Urothelium cell line (cell line): Measurements from ENCODE around the gene XPNPEP3.

Experiments
- DNase-seq: peaks from one replicate; pipeline ENCODE4 v3.0.0; 2011; ENCODE audit warnings: low spot score, mixed read lengths
- FAIRE-seq: peaks from 2 replicates; lab custom pipeline; 2011; peaks lifted over from hg19 to GRCh38; lab: Jason Lieb, UNC

Gene XPNPEP3

DNA sequence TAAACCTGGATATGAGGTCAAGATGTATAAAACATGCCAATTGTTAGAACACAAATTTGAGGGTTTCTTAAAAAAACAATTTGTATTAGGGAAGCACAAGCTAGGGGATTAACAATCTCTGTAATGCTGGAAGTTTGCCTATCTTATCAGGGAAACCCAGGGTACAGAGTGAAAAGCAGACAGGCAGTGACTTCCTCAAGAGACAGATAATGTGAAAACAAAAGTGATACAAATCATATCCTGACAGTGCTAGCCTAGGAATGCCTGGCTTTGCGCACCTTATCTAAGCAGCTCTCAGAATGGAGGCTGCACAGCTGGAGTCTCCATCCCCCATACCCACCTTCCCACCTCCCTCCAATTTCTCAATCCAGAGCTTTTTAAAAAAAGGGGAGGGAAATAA, 71.7 kb downstream of the XPNPEP3 start:
- DNase-seq (no peak), FAIRE-seq (no peak)

DNA sequence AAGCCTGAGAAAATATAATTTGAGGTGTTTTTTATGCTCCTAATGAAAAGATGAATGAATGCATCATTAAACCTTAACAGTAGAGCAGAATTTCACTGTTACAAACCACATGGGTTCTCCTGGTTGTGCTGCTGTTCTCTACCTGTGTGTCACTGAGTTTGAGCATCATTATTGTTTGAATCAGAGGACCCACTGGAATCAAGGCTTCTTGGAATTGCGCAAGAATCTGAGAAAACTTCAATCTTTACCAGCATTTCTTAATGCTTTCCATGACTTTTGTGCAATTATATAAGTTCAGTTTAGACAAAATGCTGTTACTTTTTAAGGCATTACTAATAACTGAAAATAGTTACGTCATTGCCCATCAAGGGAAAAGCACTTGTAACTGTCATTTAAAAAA, 75.4 kb downstream of the XPNPEP3 start:
- no peak for DNase-seq
- FAIRE-seq, result no peak

DNA sequence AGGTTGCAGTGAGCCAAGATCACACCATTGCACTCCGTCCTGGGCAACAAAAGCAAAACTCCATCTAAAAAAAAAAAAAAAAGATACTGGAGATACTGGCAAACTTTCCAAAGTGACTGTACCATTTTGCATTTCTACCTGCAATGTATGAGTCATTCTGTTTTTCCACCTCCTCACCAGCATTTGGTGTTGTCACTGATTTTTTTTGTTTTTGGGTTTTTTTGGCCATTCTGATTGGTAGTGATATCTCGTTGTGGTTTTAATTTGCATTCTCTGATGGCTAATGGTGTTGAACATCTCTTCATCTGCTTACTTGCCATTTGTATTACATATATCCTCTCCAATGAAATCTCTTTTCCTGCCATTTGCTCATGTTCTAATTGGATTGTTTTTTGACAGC, 82.3 kb downstream of the XPNPEP3 start:
- no peak for DNase-seq
- FAIRE-seq, result no peak

DNA sequence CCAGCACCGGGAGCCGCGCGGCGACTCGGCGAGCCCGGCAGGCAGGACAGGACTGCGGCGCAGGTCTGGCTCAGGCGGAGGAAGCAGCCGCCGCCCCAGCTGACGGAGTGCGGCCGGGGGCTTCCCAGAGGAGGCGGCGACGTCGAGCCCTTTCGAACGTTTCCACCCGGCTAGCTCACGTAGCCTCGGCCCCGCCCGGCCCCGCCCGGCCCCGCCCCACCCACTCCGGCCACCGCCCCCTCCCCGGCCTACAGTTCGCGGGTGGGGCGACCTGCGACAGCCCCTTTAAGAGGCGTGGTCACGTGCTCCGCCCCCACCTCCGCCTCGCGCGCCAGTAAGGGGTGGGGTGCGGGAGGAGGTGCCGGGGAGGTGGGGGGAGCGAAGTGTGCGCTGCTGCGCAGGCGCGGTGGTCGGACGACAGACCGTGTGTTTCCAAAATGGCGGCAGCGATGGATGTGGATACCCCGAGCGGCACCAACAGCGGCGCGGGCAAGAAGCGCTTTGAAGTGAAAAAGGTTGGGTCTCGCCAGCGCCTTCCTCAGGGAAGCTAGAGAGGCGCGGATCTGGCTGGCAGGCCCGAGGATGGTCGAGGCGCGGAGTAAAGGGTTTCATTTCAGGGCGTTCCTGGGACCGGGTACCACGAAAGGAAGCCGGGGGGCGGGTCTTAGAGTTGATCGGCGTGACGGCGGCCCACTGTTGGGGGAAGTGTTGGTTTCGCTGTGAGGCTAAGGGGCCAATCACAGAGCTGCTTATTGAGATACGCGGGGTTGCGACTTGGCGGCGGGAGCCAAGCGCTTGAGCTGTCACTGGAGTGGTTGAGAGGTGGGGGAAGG, 94.2 kb downstream of the XPNPEP3 start, which contains the start of gene RBX1:
Gene RBX1, plus strand, starts transcription at position 417 of the 833 bp plus-strand sequence. Its CDS starts 21 bp downstream, at position 438.
- peak; percentile 100 for FAIRE-seq
- DNase-seq, result peak; percentile 99

DNA sequence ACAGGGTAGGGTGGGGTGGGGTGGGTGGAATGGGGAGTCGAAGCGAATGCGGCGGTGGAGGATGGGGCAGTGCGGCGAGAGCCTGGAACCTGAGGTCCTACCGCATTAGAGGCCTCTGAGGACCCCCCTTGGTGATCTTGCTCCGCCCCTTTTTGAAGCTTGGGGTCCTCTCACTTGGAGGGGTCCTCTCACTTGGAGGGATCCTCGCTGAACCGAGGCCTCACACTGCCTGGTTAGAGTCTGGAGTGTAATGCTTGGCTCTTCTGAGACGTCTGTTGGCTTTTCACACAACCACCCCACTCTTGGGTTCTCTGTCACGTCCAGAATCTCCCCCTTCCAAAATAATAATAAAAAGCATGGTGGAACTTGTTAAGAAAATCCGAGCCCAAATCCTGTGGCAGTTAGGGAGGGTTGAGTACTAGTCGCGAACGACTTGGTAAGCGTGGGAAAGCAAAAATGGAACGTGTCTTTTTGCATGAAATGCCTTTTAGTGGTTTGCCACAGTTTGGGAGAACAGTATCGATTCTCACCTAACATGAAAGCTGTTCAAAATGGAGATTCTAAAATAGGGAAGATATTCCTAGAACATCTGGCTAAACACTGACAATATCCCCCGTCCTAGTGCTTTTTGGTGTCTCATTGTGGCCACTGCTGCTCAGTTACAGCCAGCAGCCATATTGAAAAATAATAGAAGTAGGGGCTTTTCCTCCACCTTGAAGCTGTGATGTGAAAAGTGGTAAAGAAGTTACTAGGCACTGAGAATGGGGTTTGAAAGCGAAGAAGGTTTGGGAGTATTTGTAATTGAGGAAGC, 95.1 kb downstream of the XPNPEP3 start:
- DNase-seq (no peak), FAIRE-seq (no peak)

DNA sequence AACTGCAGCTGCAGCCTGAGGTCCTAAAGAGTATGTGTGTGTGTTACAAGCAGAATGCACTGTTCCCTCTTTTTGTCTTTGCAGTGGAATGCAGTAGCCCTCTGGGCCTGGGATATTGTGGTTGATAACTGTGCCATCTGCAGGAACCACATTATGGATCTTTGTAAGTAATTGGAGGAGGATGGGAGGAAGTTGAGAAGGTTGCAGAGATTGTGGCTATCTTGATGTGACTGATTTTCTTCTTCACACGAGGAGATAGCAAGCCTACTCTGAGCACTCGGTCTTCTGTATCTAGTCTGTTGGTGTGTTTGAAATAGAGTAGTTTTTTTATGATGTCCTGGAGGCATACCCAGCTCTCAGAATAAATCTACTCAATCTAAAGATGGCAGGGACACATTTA, 96.5 kb downstream of the XPNPEP3 start:
- FAIRE-seq (no peak), DNase-seq (no peak)

DNA sequence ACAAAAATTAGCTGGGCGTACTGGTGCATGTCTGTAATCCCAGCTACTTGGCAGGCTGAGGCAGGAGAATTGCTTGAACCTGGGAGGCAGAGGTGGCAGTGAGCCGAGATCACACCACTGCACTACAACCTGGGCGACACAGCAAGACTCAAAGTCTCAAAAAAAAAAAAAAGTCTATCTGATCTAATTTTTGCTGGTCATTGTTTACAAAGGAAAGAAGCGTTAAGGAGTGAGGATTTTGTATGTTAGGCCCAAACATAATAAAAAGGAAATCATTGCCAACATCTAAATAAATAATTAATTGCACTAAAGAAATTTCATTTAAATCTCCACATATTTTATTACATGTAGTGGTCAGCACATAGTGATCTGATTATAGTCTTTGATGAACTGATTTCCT, 97.2 kb downstream of the XPNPEP3 start:
- FAIRE-seq, result no peak
- DNase-seq, result no peak

DNA sequence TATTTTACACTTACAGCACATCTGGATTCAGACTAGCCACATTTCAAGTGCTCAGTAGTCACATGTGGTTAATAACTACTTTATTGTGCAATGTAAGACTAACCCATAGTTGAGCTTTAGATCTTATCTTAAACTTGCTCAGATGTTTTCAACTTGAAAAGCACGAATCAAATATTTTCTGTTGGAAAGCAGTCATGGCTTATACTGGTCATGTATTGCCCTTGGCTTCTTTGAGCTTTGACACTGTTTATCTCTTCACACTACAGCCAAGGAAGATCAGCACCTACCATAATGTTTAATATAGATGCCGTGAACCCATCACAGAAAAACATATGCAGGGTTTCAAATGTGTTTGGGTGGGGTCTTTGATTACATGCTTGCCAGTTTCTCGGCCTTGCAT, 98.6 kb downstream of the XPNPEP3 start:
- FAIRE-seq, result no peak
- no peak for DNase-seq

DNA sequence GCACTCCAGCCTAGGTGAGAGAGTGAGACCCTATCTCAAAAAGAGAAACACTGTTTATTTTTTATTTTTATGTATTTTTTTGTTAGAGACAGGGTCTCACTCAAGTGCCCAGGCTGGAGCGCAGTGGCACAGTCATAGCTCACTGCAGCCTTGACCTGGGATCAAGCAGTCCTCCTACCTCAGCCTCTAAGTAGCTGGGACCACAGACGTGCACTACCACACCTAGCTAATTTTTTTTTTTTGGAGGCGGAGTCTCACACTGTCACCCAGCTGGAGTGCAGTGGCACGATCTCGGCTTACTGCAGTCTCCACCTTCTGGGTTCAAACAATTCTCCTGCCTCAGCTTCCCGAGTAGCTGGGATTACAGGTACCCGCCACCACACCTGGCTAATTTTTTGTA, 100.7 kb downstream of the XPNPEP3 start:
- DNase-seq, result no peak
- FAIRE-seq, result no peak

DNA sequence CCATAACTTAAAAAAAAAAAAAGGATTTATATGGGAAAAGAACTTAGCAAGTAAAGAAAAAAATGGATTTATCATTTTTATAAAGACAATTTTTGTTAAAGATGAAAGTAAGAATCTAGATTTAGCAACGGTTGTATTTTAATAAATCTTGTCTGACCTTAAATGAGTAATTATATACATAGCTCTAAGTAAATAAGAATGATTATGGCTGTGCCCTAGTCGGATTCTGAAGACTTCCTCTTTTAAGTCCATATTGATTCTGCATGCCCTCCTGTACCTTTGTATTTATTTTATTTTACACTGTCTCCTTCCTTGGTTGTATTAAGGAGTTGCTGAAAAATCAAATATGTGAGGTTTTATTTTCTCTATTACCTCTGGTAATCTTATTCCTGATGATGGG, 101.4 kb downstream of the XPNPEP3 start:
- FAIRE-seq (no peak), DNase-seq (no peak)

DNA sequence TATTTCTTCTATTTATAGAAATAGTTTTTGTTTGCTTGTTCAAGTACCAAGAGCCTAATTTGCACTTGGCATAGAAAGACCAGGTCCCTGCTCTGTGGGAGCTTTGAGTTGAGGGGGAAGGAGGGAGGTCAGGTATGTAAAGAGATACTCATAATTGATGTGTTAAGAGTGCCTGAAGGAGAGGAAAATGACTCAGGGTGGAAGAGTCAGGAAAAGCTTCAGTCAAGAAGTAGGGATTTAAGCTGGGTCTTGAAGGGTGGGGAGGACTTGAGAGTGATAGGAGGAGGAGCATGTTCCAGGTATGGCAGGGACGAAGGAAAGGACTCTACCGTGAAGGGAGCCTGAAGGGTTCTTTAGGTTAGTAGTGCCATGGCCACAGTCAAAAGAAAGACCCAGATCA, 103.2 kb downstream of the XPNPEP3 start:
- FAIRE-seq (no peak), DNase-seq (no peak)

DNA sequence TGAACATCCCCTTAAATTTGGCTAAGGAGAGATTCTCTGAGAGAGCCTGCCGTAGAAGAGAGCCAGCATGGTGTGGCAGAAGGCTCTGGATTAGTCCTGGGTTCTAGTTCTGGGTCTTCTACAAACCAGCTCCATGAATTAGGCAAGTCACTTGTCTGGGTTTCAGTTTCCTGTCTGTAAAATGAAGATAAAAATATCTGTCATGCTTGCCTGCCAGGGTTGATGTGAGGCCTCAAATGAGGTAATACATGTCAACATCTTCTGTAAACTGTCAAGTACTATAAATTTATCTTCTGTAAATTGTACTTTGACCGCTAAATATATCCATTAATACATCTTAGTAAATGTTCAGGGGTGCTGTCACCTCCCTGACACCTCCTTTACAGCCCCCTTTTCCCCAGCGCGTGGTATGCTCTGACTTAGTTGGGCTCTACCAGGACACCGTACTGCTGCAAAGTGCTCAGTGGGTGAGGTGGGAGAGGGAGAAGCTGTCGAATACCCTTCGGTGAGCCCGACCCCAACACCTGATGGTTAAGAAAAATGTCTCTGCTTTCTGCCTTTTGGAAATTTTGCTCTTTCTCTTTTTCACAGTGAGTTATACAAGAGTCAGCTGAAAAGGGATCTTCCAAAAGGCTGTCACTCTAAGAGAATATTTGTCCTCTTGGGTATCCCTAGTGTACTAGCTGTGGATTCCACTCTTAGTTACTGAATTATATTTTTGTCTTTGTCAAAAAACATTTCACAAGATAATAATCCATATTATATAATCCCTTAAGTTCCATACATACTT, 109.2 kb downstream of the XPNPEP3 start:
- DNase-seq (no peak), FAIRE-seq (no peak)

DNA sequence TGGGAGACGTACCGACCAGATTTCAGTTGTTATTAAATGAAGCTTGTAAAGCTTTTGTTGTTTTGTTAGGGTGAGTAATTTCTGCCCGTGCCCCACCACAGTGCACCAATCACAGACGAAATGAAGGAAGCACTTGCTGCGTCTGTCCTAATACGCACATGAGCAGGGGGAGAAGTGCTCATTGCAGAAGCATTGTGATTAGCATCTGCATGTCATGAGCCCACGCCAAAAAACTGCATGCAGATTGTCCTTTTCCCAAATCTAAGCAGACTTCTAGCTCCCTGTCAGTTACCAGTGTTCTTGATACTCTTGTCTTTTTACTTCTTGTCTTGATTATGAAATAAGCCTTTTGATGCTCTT, 109.8 kb downstream of the XPNPEP3 start:
- FAIRE-seq, result no peak
- DNase-seq, result no peak

DNA sequence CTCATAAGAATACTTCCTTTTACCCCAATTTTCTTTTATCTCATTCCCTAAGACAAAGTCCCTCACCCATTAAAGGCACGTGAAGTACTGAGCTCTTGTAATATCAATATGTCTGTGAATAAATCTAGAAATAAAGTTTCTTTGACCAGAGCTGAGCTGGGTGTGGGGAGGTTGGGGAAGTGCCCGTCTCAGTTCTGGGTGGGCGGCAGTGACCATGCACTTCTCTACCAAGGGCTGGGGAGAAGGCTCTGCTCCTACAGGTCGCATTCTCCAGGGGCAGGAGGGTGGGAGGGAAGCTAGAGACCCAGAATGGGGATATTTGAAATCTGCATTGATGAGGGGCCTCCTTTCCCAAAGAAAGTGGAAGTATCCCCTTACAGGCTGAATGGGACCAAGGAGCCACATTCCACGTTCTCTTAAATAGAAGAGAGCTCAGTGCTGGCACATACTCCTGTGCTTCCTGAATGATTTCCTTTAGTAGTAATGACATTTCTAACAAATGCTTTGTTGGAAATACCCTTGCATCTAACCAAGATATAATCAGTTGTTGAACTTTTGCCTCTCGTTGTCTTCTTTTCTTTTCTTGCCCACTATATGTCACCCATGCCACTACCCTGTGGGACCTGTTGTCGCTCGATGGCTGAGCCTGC, 110.3 kb downstream of the XPNPEP3 start:
- FAIRE-seq, result no peak
- no peak for DNase-seq

DNA sequence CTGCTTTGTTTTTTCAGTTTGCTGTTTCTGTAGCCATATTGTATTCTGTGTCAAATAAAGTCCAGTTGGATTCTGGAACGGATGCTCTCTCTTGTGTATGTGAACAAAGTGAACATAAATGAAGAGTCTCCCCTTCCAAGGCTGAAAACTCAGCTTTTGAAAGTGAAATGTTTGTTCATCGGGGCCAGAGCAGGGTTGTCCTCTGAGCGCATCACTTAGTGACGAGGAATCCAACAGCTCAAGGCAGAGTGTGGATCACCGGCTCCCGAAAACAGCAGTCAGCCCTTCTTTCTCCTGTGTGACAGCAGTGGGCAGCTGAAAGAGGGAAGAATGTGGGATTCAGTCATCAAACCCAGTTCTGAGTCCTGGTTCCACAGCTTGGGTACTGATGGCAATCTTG, 115.6 kb downstream of the XPNPEP3 start:
- DNase-seq (no peak), FAIRE-seq (no peak)

DNA sequence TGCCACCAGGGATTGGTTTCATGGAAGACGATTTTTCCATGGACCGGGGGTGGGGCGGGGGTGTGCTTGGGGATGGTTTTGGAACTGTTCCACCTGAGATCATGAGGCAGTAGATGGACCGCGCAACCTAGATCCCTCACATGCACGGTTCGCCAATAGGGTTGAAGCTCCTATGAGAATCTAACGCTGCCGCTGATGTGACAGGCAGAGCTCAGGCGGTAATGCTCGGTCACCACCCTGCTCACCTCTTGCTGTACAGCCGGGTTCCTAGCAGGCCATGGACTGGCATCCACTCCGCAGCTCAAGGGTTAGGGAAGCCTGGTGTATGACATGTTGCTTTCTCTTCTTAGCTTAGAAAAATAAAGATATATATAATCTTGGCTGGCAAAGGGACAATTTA, 116.2 kb downstream of the XPNPEP3 start:
- DNase-seq (no peak), FAIRE-seq (no peak)

DNA sequence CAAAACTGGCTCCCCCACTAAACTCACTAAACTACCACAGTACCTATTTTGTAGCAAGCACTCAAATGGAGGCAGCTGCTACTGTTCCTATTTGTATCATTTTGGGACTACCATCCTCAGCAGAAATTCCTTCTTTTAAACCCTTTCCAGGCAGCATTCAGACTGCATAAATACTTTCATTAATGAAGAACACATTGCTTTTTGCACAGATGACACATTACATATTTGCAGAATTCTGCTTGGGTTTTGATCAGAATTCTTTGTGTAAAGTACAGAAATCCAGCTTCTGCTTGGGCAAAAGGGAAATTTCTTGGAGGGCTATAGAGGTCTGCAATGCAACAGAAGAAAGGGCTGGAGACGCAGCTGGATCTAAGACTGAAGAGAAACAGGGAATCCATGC, 118.4 kb downstream of the XPNPEP3 start:
- no peak for FAIRE-seq
- DNase-seq, result no peak

DNA sequence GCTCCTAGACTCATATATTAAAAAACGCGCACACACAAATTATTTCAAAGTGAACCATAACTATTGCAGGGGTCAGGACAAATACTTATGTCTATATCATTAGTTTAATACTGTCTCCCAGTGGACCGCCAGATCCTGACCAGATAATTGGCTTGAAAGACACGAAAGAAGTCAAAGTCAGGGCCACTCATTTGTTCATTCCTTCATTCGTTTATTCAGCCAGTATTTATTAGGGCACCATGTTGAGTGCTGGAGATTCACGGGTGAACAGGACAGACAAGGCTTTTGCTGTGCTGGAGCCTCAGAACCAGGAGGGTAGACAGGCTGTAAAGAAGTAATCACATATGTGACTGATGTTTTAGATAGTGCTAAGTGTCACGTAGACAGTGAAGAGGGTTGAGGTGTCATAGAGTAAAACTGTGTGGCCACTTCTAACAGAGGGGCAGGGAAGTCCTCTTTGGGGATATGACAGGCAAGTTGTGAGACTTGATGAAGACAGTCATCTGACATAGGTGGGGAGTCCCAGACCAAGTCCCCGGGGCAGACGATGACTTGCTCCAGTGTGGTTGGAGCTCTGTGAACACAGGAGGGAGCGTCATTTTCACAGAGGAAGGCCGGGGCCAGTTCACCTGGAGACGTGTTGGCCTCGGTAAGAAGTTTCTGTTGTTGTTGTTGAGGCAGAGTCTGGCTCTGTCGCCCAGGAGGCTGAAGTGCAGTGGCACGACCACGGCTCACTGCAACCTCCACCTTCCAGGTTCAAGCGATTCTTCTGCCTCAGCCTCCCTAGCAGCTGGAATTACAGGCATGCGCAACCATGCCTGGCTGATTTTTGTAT, 120.1 kb downstream of the XPNPEP3 start:
- FAIRE-seq (no peak), DNase-seq (no peak)

DNA sequence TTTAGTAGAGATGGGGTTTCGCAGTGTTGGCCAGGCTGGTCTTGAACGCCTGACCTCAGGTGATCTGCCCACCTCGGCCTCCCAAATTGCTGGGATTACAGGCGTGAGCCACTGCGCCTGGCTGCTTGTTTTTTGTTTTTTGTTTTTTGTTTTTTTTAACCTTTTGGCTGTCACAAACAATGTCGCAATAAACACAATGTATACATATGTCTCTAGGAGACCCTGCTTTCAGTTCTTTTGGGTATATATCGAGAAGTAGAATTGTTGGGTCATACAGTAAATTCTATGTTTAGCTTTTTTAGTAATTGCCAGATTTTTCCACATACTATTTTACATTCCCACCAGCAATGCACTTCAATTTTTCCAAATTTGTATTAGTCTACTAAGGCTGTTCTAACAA, 122.2 kb downstream of the XPNPEP3 start:
- DNase-seq, result no peak
- no peak for FAIRE-seq

DNA sequence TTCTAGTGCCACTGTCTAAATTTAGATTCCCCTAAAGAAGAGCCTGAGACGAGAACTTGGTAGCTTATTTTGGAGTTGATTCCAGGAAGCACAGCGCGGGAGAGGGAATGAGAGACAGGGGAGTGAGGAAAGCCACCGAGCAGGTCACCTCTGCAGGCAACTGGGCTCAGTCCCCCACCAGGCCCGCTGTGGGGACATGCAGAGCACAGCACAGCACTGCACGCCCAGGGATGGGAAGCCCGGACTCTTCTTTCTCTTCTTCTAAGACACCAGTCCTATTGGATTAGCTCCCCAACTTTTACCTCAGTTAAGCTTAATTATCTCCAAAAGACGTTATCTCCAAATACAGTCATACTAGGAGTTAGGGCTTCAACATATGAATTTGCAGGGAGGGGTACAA, 122.9 kb downstream of the XPNPEP3 start:
- no peak for FAIRE-seq
- DNase-seq, result no peak
